PC-3 (cell line): Measurements from ENCODE around the gene GULP1. TPM values are rescaled to one million over a fixed set of nuclear protein-coding genes. Genes with fewer than 3 reads are reported as not detected.

Experiments
- ATAC-seq: fragments of 200-7000 bp; cut with Tn5 transposase; 2 replicates; pipeline ENCODE4 v1.9.1; 2020; ENCODE audit warnings: mild to moderate bottlenecking, moderate library complexity
- BruUV-seq: library from RNA; stranded (reverse); fragments of 400-500 nt; replicated peaks from 2 replicates; lab custom pipeline; 2021; lab: Mats Ljungman, UMichigan
- CTCF ChIA-PET: fragments of 300-600 bp; sonication (Branson Sonifier 250); formaldehyde crosslinking; loops from one replicate; lab custom pipeline; 2022; ENCODE audit warnings: antibody characterized with exemption; lab: Charles Lee
- POLR2A ChIA-PET: fragments of 300-600 bp; sonication (Branson Sonifier 250); formaldehyde crosslinking; loops from one replicate; lab custom pipeline; 2022; ENCODE audit warnings: antibody characterized with exemption; ENCODE audit not compliant: unreplicated experiment; lab: Charles Lee
- DNase-seq: peaks from one replicate; pipeline ENCODE4 v3.0.0-alpha.2; 2015
- H2AFZ ChIP-seq: fragments of 300-600 bp; sonication (generic); 2 replicates; pipeline ENCODE4 v1.6.0; 2016; ENCODE audit warnings: antibody characterized with exemption, low read length
- H3F3A ChIP-seq: fragments of 300-600 bp; sonication (generic); one replicate; pipeline ENCODE4 v1.6.0; 2017; ENCODE audit warnings: antibody characterized with exemption, low read length, control low read depth, mild to moderate bottlenecking; ENCODE audit not compliant: unreplicated experiment
- H3K27ac ChIP-seq: fragments of 300-600 bp; sonication (generic); 2 replicates; pipeline ENCODE4 v1.5.1; 2016; ENCODE audit warnings: mild to moderate bottlenecking, low read length
- H3K27me3 ChIP-seq: fragments of 300-600 bp; sonication (generic); 2 replicates; pipeline ENCODE4 v1.6.1; 2016; ENCODE audit warnings: low read length, mixed read lengths
- H3K36me3 ChIP-seq: fragments of 300-600 bp; sonication (generic); 2 replicates; pipeline ENCODE4 v1.6.1; 2016; ENCODE audit warnings: low read depth, mixed run types, low read length, mixed read lengths
- H3K4me1 ChIP-seq: fragments of 300-600 bp; sonication (generic); 2 replicates; pipeline ENCODE4 v1.5.1; 2016; ENCODE audit warnings: low read length; ENCODE audit not compliant: insufficient read depth
- H3K4me2 ChIP-seq: fragments of 300-600 bp; sonication (generic); 2 replicates; pipeline ENCODE4 v1.6.0; 2016; ENCODE audit warnings: low read length
- H3K4me3 ChIP-seq: fragments of 300-600 bp; sonication (generic); 2 replicates; pipeline ENCODE4 v1.5.1; 2016; ENCODE audit warnings: mild to moderate bottlenecking, low read length, mixed read lengths
- H3K79me2 ChIP-seq: fragments of 300-600 bp; sonication (generic); 2 replicates; pipeline ENCODE4 v1.6.1; 2017; ENCODE audit warnings: low read length, mixed read lengths
- H3K9ac ChIP-seq: fragments of 300-600 bp; sonication (generic); 2 replicates; pipeline ENCODE4 v1.6.0; 2016; ENCODE audit warnings: mild to moderate bottlenecking, low read length
- H3K9me2 ChIP-seq: fragments of 300-600 bp; sonication (generic); replicated peaks from 2 replicates; pipeline ENCODE4 v1.6.1; 2016; ENCODE audit warnings: mixed run types, low read length, mixed read lengths
- H3K9me3 ChIP-seq: fragments of 300-600 bp; sonication (generic); 2 replicates; pipeline ENCODE4 v1.6.1; 2016; ENCODE audit warnings: low read length, mixed read lengths
- H4K20me1 ChIP-seq: fragments of 300-600 bp; sonication (generic); 2 replicates; pipeline ENCODE4 v1.6.1; 2016; ENCODE audit warnings: low read length, mixed read lengths
- CTCF ChIP-seq: fragments of 300-600 bp; sonication (generic); conservative IDR thresholded peaks from 2 replicates; pipeline ENCODE4 v1.5.1; 2017; ENCODE audit warnings: antibody characterized with exemption, low read depth, mild to moderate bottlenecking, low read length
- EZH2 ChIP-seq: fragments of 300-600 bp; sonication (generic); IDR thresholded peaks from one replicate; pipeline ENCODE4 v1.6.1; 2017; ENCODE audit warnings: antibody characterized with exemption, mild to moderate bottlenecking, low read length; ENCODE audit not compliant: unreplicated experiment
- EZH2phosphoT487 ChIP-seq: fragments of 300-600 bp; sonication (generic); IDR thresholded peaks from 2 replicates; pipeline ENCODE4 v1.6.1; 2018; ENCODE audit warnings: mild to moderate bottlenecking, antibody characterized with exemption, low read length, borderline replicate concordance
- intact Hi-C: fragments of 100-400 bp; cut with micrococcal nuclease; formaldehyde crosslinking; loops from 2 replicates; pipeline ENCODE4 v1.9.0; 2023
- total RNA-seq: library from RNA; depleted of rRNA; stranded (reverse); fragments of >200 nt; gene quantifications from 2 replicates; pipeline ENCODE4 v1.2.3, GENCODE V29; 2014

Gene GULP1
- total RNA-seq, 1 experiment from 2014 or later: 25.5 TPM

DNA sequence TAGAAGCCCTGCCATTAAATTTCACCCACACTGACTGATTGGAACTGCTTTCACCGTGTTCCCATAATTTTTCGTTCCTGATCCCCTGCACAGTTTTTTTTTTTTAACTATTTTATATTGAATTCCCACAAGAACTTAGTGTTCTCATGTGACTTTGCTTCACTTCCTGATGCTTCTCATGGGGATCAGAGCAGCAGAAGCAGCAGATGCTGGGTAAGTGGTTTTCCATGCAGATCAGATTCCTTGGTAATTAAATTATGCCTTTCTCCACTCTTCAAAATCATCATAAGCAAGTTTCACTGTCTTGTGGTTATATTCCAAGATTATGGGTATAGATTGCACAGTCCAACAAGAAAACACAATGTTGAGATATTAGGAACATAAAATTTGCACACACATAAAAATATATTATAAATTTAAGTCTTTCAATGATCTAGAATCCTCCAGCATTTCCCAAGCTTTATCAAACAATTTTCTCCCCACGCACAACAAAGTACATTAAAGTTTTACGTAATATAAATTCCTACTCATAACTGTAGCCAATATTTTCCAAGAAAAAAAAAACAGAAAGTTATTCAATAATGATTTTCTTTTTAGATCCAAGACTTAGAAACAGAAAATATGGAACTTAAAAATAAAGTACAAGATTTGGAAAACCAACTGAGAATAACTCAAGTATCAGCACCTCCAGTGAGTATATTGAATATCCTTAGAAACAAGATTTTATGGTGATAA lies 277.9 kb downstream of the GULP1 start:
- H3K4me1 ChIP-seq: no peaks in the 10 kb centered on the region
- H3K4me3 ChIP-seq: no peak overlapping the region
- CTCF ChIA-PET: no interaction called here
- H3K27ac ChIP-seq: no peak overlapping the region
- POLR2A ChIA-PET: no interaction called here
- H3K9me3 ChIP-seq: no peaks in the 10 kb centered on the region
- intact Hi-C loops: no loop called here
- 0 out of 2 replicates have a peak, but pooled peaks cover 3% of the 10 kb centered on the region for H3K9me2 ChIP-seq
- H3K4me2 ChIP-seq: no peak overlapping the region
- H4K20me1 ChIP-seq: no peaks in the 10 kb centered on the region
- no peak for DNase-seq
- no TSS peak for BruUV-seq
- ATAC-seq: no peak
- no peaks in the 10 kb centered on the region for H3K36me3 ChIP-seq
- H2AFZ ChIP-seq: no peak overlapping the region
- TF ChIP-seq EZH2phosphoT487 (no peak), EZH2 (no peak), CTCF (no peak)
- no peaks in the 10 kb centered on the region for H3K27me3 ChIP-seq
- no peak overlapping the region for H3K9ac ChIP-seq
- H3F3A ChIP-seq: no peaks in the 10 kb centered on the region
- H3K79me2 ChIP-seq: no peaks in the 10 kb centered on the region

DNA sequence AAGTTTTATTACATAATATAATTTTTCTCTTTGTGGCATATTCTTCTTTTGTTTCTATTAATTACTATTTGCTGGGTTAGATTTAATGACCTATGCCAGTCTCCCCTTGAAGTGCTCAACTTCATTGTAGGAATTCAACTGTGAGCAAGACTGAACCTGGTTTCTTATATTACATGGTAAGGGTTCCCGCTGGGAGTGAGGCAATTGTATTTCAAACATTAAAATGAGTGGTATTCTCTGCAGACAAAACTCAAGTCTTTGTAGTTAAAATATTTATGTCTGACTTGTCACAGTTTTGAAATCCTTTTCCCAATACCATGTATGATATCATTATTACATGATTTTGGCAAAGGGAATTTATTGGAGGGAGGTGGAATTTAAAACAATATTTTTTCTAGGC lies 278.7 kb downstream of the GULP1 start:
- ATAC-seq: no peak
- H3K4me3 ChIP-seq: no peak overlapping the region
- H3K4me1 ChIP-seq: no peaks in the 10 kb centered on the region
- H3K27me3 ChIP-seq: no peaks in the 10 kb centered on the region
- no peak overlapping the region for H3K27ac ChIP-seq
- intact Hi-C loops: no loop called here
- no peaks in the 10 kb centered on the region for H4K20me1 ChIP-seq
- no peak overlapping the region for H3K9ac ChIP-seq
- no peaks in the 10 kb centered on the region for H3F3A ChIP-seq
- TF ChIP-seq EZH2: no peak
- no peak for TF ChIP-seq CTCF
- TF ChIP-seq EZH2phosphoT487: no peak
- no peak overlapping the region for H3K4me2 ChIP-seq
- H3K9me2 ChIP-seq: 0 out of 2 replicates have a peak, but pooled peaks cover 3% of the 10 kb centered on the region
- H3K79me2 ChIP-seq: no peaks in the 10 kb centered on the region
- BruUV-seq: no TSS peak
- POLR2A ChIA-PET: no interaction called here
- no peak overlapping the region for H2AFZ ChIP-seq
- no peak for DNase-seq
- CTCF ChIA-PET: no interaction called here
- no peaks in the 10 kb centered on the region for H3K9me3 ChIP-seq
- no peaks in the 10 kb centered on the region for H3K36me3 ChIP-seq
